Naive B cell (primary cell): ENCODE results near the gene HDAC9. TPM values are rescaled to one million over a fixed set of nuclear protein-coding genes. Genes with fewer than 3 reads are reported as not detected.

Experiments used
- ATAC-seq, 2 donors: fragments of 150-1000 bp; cut with Tn5 transposase; 2 replicates each; pipeline ENCODE4 v1.10.0; 2021; ENCODE audit warnings: low read depth in 2 of 2, mild to moderate bottlenecking in 2 of 2, moderate library complexity in 2 of 2
- DNase-seq: peaks from one replicate; pipeline ENCODE4 v3.0.0; 2022
- H3K27ac Mint-ChIP-seq, 6 donors: one replicate each; pipeline ENCODE4 v1.8.0; 2020 to 2022; ENCODE audit warnings: mild to moderate bottlenecking in 6 of 6, mixed read lengths in 6 of 6, moderate library complexity in 5 of 6, inconsistent platforms in 2 of 6
- H3K27me3 Mint-ChIP-seq, 3 donors: one replicate each; pipeline ENCODE4 v1.8.0; 2021 to 2022; ENCODE audit warnings: mixed read lengths in 3 of 3, mild to moderate bottlenecking in 1 of 3
- H3K36me3 Mint-ChIP-seq, 2 donors: one replicate each; pipeline ENCODE4 v1.8.0; 2020 to 2022; ENCODE audit warnings: mixed read lengths in 2 of 2, inconsistent platforms in 1 of 2, mild to moderate bottlenecking in 1 of 2
- H3K4me1 Mint-ChIP-seq, 3 donors: one replicate each; pipeline ENCODE4 v1.8.0; 2020 to 2022; ENCODE audit warnings: mixed read lengths in 3 of 3, inconsistent platforms in 1 of 3, mild to moderate bottlenecking in 1 of 3, moderate library complexity in 1 of 3
- H3K4me3 Mint-ChIP-seq, 8 donors: one replicate each; pipeline ENCODE4 v1.8.0; 2020 to 2022; ENCODE audit warnings: mild to moderate bottlenecking in 8 of 8, mixed read lengths in 8 of 8, moderate library complexity in 8 of 8, inconsistent platforms in 2 of 8
- H3K9me3 Mint-ChIP-seq, 7 donors: one replicate each; pipeline ENCODE4 v1.8.0; 2020 to 2022; ENCODE audit warnings: mixed read lengths in 7 of 7, mild to moderate bottlenecking in 5 of 7, inconsistent platforms in 2 of 7, moderate library complexity in 1 of 7
- polyA plus RNA-seq, 6 donors: library from polyadenylated mRNA; unstranded; fragments of 300-500 nt; fragmentation: Illumina TruSeq; gene quantifications; one replicate each; pipeline ENCODE4 v1.2.3, GENCODE V29; 2021; ENCODE audit warnings: low read depth in 6 of 6

The HDAC9 gene
- polyA plus RNA-seq, 6 donors from 2014 or later = 86.5 to 123 (median 108) TPM

DNA sequence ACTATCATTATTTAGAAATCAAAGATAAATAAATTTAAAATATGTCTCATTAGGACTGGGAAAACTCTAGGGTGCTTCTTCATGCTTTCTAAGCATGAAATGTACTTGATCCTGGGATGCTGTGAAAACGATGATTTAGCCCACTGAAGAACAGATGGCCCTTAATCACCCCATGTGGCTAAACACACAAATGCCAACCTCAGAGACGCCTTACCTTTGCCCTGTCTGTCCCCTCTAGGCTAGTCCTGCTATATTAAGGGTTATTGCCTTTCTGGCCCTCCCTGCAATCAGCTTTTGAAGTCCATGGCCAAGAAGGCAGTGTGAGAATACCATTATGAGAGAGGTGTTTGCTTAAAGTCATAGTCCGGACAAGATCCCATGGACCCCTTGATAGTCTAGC, 404.7 kb downstream of the HDAC9 start:
- Mint-ChIP-seq H3K27me3 (no peaks in the 10 kb centered on the region), H3K9me3 (no peaks in the 10 kb centered on the region), H3K4me3 (no peak overlapping the region), H3K36me3 (no peaks in the 10 kb centered on the region), H3K27ac (no peak overlapping the region), H3K4me1 (no peaks in the 10 kb centered on the region)
- no peak for DNase-seq
- ATAC-seq = no peak

DNA sequence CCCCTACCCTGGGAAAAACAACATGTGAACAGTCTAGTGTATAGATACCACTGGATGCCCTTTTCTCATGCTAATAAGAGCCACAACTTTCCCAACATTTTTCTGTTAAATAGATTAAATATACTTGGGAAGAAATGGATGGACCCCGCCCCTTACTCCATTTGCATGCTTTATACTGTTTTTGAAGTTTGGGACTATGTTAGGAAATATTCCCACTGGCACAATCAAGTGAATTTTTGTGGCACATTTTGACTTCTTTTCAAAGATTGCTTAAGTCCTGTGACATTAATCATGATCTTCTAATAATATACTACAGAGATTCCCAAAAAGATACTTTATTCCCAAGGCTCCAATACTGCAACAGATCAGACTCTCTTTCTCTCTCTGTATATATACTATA, 405.3 kb downstream of the HDAC9 start:
- Mint-ChIP-seq H3K4me1 (no peaks in the 10 kb centered on the region), H3K36me3 (no peaks in the 10 kb centered on the region), H3K4me3 (no peak overlapping the region), H3K9me3 (no peaks in the 10 kb centered on the region), H3K27me3 (no peaks in the 10 kb centered on the region), H3K27ac (no peak overlapping the region)
- ATAC-seq (no peak), DNase-seq (no peak)

DNA sequence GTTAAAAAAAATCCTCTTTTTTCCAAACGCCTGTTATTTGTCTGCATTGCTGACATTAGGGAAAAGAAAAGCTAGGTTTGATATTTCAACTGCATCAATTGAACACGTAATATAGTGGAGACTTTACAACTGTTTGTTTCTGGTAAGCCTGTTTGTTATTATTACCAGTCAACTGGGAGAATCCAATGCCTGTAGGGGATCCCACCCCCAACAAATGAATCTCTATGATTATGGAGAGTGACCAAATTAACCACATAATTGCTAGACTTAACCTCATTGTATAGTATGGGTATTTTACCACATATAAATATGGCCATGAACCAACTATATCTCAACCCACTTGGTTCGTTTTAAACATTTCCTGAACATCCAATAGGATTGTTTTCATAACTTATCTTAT, 405.8 kb downstream of the HDAC9 start:
- no peaks in the 10 kb centered on the region for H3K9me3 Mint-ChIP-seq
- H3K27me3 Mint-ChIP-seq = no peaks in the 10 kb centered on the region

DNA sequence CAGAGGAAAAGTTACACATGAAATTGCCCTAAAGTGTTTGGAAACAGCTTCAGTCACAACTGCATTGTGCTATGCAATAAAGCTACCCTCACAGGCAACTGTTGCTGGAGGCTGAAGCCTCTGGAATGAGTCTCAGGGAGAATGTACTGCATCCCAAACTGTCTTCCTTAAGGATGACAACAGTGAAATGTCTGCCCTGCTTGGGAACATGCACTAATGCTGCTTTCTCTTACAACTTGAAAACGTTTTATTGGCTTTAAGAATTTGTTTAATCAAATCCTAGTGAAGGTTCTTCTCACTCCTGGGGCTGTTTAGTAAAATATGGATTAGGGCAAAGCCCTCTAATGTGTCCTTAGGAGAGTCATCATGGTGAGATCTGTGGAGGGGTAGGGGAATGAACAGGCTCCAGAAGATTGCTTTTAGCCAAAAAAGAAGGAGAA, 406.5 kb downstream of the HDAC9 start:
- DNase-seq = no peak
- Mint-ChIP-seq H3K36me3 (no peaks in the 10 kb centered on the region), H3K27me3 (no peaks in the 10 kb centered on the region), H3K4me3 (no peak overlapping the region), H3K9me3 (no peaks in the 10 kb centered on the region), H3K4me1 (no peaks in the 10 kb centered on the region), H3K27ac (no peak overlapping the region)
- no peak for ATAC-seq

More for the DNA sequence above, 405.8 kb downstream of the HDAC9 start:
- Mint-ChIP-seq H3K36me3 (no peaks in the 10 kb centered on the region), H3K27ac (no peak overlapping the region), H3K4me3 (no peak overlapping the region), H3K4me1 (no peaks in the 10 kb centered on the region)
- DNase-seq = no peak
- ATAC-seq = no peak

GRCh38 chr7:18902892-18903291, 407.3 kb downstream of the HDAC9 start:
- ATAC-seq = no peak
- Mint-ChIP-seq H3K36me3 (no peaks in the 10 kb centered on the region), H3K27me3 (no peaks in the 10 kb centered on the region), H3K27ac (no peak overlapping the region), H3K9me3 (no peaks in the 10 kb centered on the region), H3K4me3 (no peak overlapping the region), H3K4me1 (no peaks in the 10 kb centered on the region)
- no peak for DNase-seq

DNA sequence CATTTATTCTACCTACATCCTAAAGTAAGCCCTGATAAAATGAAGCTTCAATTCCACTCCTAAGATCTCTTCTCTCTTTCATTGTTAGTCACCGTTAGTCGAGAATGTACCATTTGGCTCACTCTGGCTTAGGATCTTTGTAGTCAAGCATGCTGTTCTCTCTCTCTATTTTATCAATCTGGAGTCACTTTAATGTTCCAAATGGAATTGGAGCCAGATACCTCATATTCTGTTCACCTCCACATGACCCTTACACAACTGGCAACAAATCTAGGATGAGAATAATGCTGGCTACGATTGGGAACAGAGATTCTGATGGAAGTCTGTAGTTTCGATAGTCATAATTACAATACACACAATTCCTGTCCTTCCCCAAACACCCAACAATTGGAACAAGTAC, 408.1 kb downstream of the HDAC9 start:
- ATAC-seq = no peak
- Mint-ChIP-seq H3K27ac (no peak overlapping the region), H3K36me3 (peaks cover 3 to 6% of the 10 kb centered on the region in 2 donors), H3K4me3 (no peak overlapping the region), H3K9me3 (peaks cover 0 to 5% (median 4%) of the 10 kb centered on the region in 7 donors), H3K4me1 (no peaks in the 10 kb centered on the region), H3K27me3 (no peaks in the 10 kb centered on the region)
- no peak for DNase-seq

GRCh38 chr7:18905316-18905943, 409.9 kb downstream of the HDAC9 start:
- Mint-ChIP-seq H3K4me1 (no peaks in the 10 kb centered on the region), H3K4me3 (no peak overlapping the region), H3K27ac (peak overlapping the region in 1 of 6 donors; percentile 29), H3K9me3 (peaks cover 3 to 21% (median 6%) of the 10 kb centered on the region in 7 donors), H3K36me3 (peaks cover 6 to 7% of the 10 kb centered on the region in 2 donors), H3K27me3 (no peaks in the 10 kb centered on the region)
- DNase-seq = no peak
- no peak for ATAC-seq

- no peaks in the 10 kb centered on the region for H3K27me3 Mint-ChIP-seq
- no peak overlapping the region for H3K27ac Mint-ChIP-seq
- no peak for ATAC-seq
- no peaks in the 10 kb centered on the region for H3K4me1 Mint-ChIP-seq
- H3K4me3 Mint-ChIP-seq = no peak overlapping the region
- DNase-seq = no peak
- peaks cover 6 to 7% of the 10 kb centered on the region in 2 donors for H3K36me3 Mint-ChIP-seq
- H3K9me3 Mint-ChIP-seq = peaks cover 3 to 27% (median 6%) of the 10 kb centered on the region in 7 donors
These were observed 411.4 kb downstream of the HDAC9 start for GRCh38 chr7:18906901-18907300.

DNA sequence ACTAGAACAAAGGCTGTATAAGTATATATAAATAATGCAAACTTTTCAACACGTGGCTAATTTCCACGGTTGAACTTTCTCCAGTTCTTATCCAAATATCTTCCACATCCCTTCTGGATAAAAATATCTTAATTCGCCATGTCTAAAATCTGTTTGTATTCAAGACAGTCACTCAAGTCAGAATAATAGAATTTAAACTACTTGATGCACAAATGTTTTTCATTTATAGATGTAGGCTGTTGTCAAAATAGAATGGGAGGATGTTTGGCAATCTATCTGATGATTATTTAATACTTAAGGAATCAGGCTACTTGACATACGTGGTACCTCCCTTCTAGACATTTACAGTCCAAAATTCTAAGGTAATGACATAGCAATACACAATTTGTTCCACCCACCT, 417.6 kb downstream of the HDAC9 start:
- ATAC-seq (no peak), DNase-seq (no peak)
- H3K36me3 Mint-ChIP-seq = peaks cover 6 to 7% of the 10 kb centered on the region in 2 donors
- H3K9me3 Mint-ChIP-seq = peaks cover 3 to 27% (median 6%) of the 10 kb centered on the region in 7 donors
- H3K27ac Mint-ChIP-seq = peak overlapping the region in 1 of 6 donors; percentile 29
- no peaks in the 10 kb centered on the region for H3K27me3 Mint-ChIP-seq
- no peak overlapping the region for H3K4me3 Mint-ChIP-seq
- H3K4me1 Mint-ChIP-seq = no peaks in the 10 kb centered on the region

- ATAC-seq (no peak), DNase-seq (no peak)
- Mint-ChIP-seq H3K9me3 (peaks cover 4 to 12% (median 6%) of the 10 kb centered on the region in 7 donors), H3K4me3 (no peak overlapping the region), H3K27me3 (no peaks in the 10 kb centered on the region), H3K36me3 (peaks cover 8% of the 10 kb centered on the region in 2 donors), H3K4me1 (no peaks in the 10 kb centered on the region), H3K27ac (no peak overlapping the region)
These were observed 421.3 kb downstream of the HDAC9 start for GRCh38 chr7:18916826-18917225.

GRCh38 chr7:18927134-18927533, 431.6 kb downstream of the HDAC9 start:
- H3K4me3 Mint-ChIP-seq = no peak overlapping the region
- no peaks in the 10 kb centered on the region for H3K27me3 Mint-ChIP-seq
- no peaks in the 10 kb centered on the region for H3K4me1 Mint-ChIP-seq
- ATAC-seq (no peak), DNase-seq (no peak)
- peaks cover 0 to 3% (median 0%) of the 10 kb centered on the region in 7 donors for H3K9me3 Mint-ChIP-seq
- H3K36me3 Mint-ChIP-seq = no peaks in the 10 kb centered on the region
- no peak overlapping the region for H3K27ac Mint-ChIP-seq

DNA sequence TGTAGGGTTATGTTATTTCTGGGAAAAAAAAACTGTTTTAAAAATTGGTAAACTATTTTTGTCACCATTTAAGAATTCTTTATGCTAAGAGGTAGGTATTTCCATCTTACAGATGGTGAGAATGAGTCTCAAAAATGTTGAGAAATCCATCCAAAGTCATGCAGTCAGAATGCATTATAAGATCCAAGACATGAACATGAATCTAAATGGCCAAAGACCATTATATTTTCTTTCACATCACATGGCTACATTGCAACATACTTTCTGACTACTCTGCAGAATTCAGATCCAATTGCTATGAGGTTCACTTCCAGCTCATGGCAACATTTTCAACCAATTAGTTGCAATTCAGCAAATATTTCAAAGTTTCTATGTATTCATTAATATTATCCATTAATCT, 440.7 kb downstream of the HDAC9 start:
- Mint-ChIP-seq H3K36me3 (peaks cover 4 to 7% of the 10 kb centered on the region in 2 donors), H3K4me3 (no peak overlapping the region), H3K9me3 (peaks cover 0 to 7% (median 5%) of the 10 kb centered on the region in 7 donors), H3K4me1 (no peaks in the 10 kb centered on the region), H3K27me3 (no peaks in the 10 kb centered on the region), H3K27ac (no peak overlapping the region)
- ATAC-seq = no peak
- no peak for DNase-seq

GRCh38 chr7:18939771-18940592, 444.4 kb downstream of the HDAC9 start:
- H3K9me3 Mint-ChIP-seq = no peaks in the 10 kb centered on the region
- DNase-seq = no peak
- no peak overlapping the region for H3K27ac Mint-ChIP-seq
- no peak overlapping the region for H3K4me3 Mint-ChIP-seq
- no peaks in the 10 kb centered on the region for H3K27me3 Mint-ChIP-seq
- peaks cover 0 to 7% of the 10 kb centered on the region in 2 donors for H3K36me3 Mint-ChIP-seq
- ATAC-seq = no peak
- no peaks in the 10 kb centered on the region for H3K4me1 Mint-ChIP-seq

DNA sequence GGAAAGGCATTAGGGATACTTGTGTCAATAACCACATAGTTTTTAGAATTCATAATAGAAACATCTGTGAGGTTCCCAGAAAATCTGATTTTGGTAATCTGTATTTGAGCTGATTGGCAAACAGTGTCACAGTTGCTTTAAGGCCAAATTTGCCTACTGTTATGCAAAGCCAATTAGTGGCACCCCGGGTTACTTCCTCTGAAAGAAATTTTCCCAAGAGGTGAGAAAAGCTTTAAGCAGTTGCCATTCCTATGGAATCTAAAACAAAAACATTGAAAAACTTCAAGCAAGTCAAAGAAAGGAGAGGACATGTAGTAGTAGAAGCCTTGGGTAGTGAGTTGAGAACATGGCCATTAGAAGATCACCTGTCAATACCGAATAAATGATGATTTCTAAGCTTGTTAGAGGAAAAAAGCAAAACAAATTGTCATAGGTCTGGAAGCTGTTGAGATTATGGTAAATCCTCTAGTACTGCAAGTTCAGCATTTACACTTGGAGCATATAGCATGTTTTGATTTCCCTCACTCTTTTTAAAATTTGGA, 445.1 kb downstream of the HDAC9 start:
- Mint-ChIP-seq H3K4me3 (no peak overlapping the region), H3K27me3 (no peaks in the 10 kb centered on the region), H3K27ac (no peak overlapping the region), H3K36me3 (peaks cover 0 to 3% of the 10 kb centered on the region in 2 donors), H3K4me1 (no peaks in the 10 kb centered on the region), H3K9me3 (peaks cover 0 to 2% (median 0%) of the 10 kb centered on the region in 7 donors)
- ATAC-seq (no peak), DNase-seq (no peak)
